Measurements from ENCODE around the gene SMCR8.

GRCh38 chr17:18314731-18315561, at the start of gene SMCR8, which contains the start of gene TOP3A:
- TF ChIP-seq CTCF (IDR thresholded peaks at IDR 0.05; ENCODE audit: insufficient read depth, low read depth, low read length) (no peak), EZH2 (IDR thresholded peaks at IDR 0.05; ENCODE audit: insufficient read depth, low read length) (no peak)
